Osteocyte (in vitro differentiated cells): Measurements from ENCODE around the gene HUS1. TPM values are rescaled to one million over a fixed set of nuclear protein-coding genes. Genes with fewer than 3 reads are reported as not detected.
"Not testable (repeated sequence)": the region's sequence is repeated elsewhere in the genome, so short reads cannot be mapped to it uniquely, and the experiment has no call there.

Source experiments
- DNase-seq: peaks from one replicate; pipeline ENCODE4 v3.0.0; 2021; ENCODE audit warnings: mixed read lengths; ENCODE audit not compliant: unreplicated experiment; ENCODE audit errors: extremely low spot score
- H3K27ac Mint-ChIP-seq: one replicate; pipeline ENCODE4 v1.8.0; 2021; ENCODE audit warnings: mild to moderate bottlenecking, mixed read lengths; ENCODE audit not compliant: unreplicated experiment
- H3K27me3 Mint-ChIP-seq: one replicate; pipeline ENCODE4 v1.8.0; 2021; ENCODE audit warnings: mixed read lengths; ENCODE audit not compliant: unreplicated experiment
- H3K36me3 Mint-ChIP-seq: one replicate; pipeline ENCODE4 v1.8.0; 2021; ENCODE audit warnings: mixed read lengths; ENCODE audit not compliant: unreplicated experiment
- H3K4me1 Mint-ChIP-seq: one replicate; pipeline ENCODE4 v1.8.0; 2021; ENCODE audit warnings: mixed read lengths; ENCODE audit not compliant: unreplicated experiment
- H3K4me3 Mint-ChIP-seq: one replicate; pipeline ENCODE4 v1.8.0; 2021; ENCODE audit warnings: mild to moderate bottlenecking, moderate library complexity, mixed read lengths; ENCODE audit not compliant: unreplicated experiment
- H3K9me3 Mint-ChIP-seq: one replicate; pipeline ENCODE4 v1.8.0; 2021; ENCODE audit warnings: mixed read lengths; ENCODE audit not compliant: unreplicated experiment
- total RNA-seq: library from RNA; stranded (reverse); gene quantifications from 2 replicates; pipeline ENCODE4 v1.2.1, GENCODE V29; 2021
- TF ChIP-seq, protein P1 (sequence below): fragments of 200-600 bp; sonication (generic); IDR thresholded peaks from 2 replicates; pipeline ENCODE4 v1.5.0; 2021; ENCODE audit warnings: antibody characterized with exemption, mild to moderate bottlenecking, moderate library complexity

HUS1 gene
- total RNA-seq, 1 donor from 2014 or later, result 28.8 TPM

DNA sequence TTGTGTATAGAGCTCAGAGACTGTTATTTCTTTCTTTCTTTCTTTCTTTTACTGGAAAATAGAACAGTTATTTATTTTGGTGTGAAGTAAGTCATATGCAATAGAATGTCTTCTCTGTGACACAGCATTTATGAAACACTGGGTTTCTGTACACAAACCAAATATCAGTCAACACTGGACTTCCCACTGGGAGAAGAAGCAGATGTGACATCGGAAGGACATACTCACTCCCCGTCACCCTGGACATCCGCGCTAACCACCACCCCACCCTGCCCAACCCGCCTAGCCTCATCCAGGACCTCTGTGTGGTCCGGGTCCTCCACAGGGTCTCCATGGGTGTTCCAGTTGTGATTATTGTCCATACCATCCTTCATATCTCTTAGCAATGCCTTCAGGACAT, 27.5 kb upstream of the HUS1 start:
- DNase-seq, result no peak
- H3K9me3 Mint-ChIP-seq, result no peaks in the 10 kb centered on the region
- H3K36me3 Mint-ChIP-seq, result no peaks in the 10 kb centered on the region
- no peak overlapping the region for H3K27ac Mint-ChIP-seq
- peaks cover 17% of the 10 kb centered on the region for H3K27me3 Mint-ChIP-seq
- TF ChIP-seq, protein P1, sequence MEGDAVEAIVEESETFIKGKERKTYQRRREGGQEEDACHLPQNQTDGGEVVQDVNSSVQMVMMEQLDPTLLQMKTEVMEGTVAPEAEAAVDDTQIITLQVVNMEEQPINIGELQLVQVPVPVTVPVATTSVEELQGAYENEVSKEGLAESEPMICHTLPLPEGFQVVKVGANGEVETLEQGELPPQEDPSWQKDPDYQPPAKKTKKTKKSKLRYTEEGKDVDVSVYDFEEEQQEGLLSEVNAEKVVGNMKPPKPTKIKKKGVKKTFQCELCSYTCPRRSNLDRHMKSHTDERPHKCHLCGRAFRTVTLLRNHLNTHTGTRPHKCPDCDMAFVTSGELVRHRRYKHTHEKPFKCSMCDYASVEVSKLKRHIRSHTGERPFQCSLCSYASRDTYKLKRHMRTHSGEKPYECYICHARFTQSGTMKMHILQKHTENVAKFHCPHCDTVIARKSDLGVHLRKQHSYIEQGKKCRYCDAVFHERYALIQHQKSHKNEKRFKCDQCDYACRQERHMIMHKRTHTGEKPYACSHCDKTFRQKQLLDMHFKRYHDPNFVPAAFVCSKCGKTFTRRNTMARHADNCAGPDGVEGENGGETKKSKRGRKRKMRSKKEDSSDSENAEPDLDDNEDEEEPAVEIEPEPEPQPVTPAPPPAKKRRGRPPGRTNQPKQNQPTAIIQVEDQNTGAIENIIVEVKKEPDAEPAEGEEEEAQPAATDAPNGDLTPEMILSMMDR, result no peak
- H3K4me3 Mint-ChIP-seq, result no peak overlapping the region
- H3K4me1 Mint-ChIP-seq, result peaks cover 3% of the 10 kb centered on the region

DNA sequence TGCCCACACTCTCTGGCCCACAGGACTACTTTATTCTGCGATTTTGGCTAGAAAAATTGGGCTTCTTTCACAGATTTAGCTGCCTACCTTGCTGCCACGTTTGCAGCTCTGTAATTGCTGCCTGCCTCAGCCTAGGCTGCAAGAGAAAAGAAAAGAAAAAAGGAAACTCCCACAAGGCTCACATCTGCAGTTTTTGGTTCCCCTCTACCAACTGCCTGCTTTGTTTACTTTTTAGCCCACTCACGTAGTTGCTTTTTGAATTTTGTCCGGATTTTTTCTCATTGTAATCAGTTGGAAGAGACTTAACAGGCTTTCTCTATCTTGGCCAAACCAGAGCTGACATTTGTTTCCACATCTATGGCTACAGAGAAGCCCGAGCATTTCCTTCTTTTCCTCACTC, 25.2 kb upstream of the HUS1 start:
- no peaks in the 10 kb centered on the region for H3K36me3 Mint-ChIP-seq
- H3K4me3 Mint-ChIP-seq, result no peak overlapping the region
- peaks cover 12% of the 10 kb centered on the region for H3K27me3 Mint-ChIP-seq
- no peak for DNase-seq
- H3K9me3 Mint-ChIP-seq, result no peaks in the 10 kb centered on the region
- H3K4me1 Mint-ChIP-seq, result no peaks in the 10 kb centered on the region
- TF ChIP-seq, protein P1, result no peak
- H3K27ac Mint-ChIP-seq, result no peak overlapping the region

DNA sequence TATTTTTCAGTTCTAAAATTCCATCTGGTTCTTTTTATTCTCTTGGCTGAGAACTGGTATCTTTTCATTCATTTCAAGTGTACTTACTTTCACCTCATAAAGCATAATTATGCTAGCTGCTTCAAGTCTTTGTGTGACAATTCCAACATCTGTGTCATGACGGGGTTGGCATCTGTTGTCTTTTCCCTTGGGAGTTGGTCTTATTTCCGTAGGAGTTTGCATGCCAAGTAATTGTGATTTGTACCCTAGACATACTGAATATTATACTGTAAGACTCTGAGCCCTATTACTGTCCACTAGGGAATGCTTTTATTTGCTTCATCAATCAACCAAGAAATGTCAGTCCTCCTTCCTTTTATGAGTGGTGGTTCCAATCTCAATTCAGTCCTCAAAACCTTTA, 24.6 kb upstream of the HUS1 start:
- Mint-ChIP-seq H3K27ac (no peak overlapping the region), H3K4me3 (no peak overlapping the region), H3K4me1 (no peaks in the 10 kb centered on the region), H3K27me3 (peaks cover 10% of the 10 kb centered on the region), H3K36me3 (no peaks in the 10 kb centered on the region), H3K9me3 (no peaks in the 10 kb centered on the region)
- no peak for DNase-seq
- TF ChIP-seq, protein P1, result no peak

DNA sequence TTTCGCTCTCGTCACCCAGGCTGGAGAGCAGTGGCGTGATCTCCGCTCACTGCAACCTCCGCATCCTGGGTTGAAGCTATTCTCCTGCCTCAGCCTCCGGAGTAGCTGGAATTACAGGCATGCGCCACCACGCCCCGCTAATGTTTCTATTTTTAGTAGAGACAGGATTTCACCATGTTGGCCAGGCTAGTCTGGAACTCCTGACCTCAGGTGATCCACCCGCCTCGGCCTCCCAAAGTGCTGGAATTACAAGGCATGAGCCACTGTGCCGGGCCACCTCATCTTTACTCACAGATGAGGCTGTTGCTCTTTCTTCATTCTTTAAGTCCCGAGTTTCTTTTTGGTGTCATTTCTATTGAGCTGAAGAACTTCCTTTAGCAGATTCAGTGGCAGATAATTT, 20.7 kb upstream of the HUS1 start:
- H3K4me3 Mint-ChIP-seq, H3K9me3 Mint-ChIP-seq, DNase-seq, H3K36me3 Mint-ChIP-seq, H3K27me3 Mint-ChIP-seq, H3K27ac Mint-ChIP-seq, H3K4me1 Mint-ChIP-seq: not testable (repeated sequence)

DNA sequence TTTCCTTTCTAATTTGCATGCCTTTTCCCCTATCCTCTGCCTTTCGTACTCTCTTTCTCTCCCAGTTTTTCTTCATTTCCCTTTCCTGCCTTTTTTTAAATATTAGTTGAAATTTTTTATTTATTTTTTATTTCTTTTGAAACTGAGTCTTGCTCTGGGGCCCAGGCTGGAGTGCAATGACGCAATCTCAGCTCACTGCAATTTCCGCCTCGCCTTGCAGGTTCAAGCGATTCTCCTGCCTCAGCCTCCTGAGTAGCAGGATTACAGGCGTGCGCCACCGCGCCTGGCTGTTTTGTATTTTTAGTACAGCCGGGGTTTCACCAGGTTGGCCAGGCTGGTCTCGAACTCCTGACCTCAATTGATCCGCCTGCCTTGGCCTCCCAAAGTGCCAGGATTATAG, 20.0 kb upstream of the HUS1 start:
- H3K27ac Mint-ChIP-seq, result no peak overlapping the region
- TF ChIP-seq, protein P1, result no peak
- H3K4me1 Mint-ChIP-seq, result no peaks in the 10 kb centered on the region
- DNase-seq, result no peak
- H3K9me3 Mint-ChIP-seq, result no peaks in the 10 kb centered on the region
- no peak overlapping the region for H3K4me3 Mint-ChIP-seq
- H3K27me3 Mint-ChIP-seq, result peaks cover 4% of the 10 kb centered on the region
- no peaks in the 10 kb centered on the region for H3K36me3 Mint-ChIP-seq

DNA sequence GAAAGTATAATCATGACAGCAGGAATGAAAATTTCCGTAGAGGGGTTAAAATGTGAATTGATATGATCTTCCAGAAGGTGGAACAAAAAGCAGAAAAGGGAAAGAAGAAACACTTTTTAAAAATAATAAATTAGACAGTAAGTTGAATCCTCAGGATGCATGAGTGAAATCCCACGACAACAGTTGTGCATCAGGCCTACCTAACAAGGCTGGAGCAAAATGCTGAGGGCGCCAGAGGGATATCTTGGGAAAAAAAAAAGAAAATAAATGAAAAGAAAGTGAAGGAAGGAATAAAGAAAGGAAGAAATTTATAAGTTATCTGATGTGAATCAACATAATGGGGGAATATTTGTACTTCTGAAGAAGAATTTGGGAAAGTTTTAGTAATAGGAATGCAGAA, 13.0 kb upstream of the HUS1 start:
- Mint-ChIP-seq H3K36me3 (no peaks in the 10 kb centered on the region), H3K27me3 (no peaks in the 10 kb centered on the region), H3K27ac (peak overlapping the region; percentile 80), H3K4me1 (peaks cover 18% of the 10 kb centered on the region), H3K4me3 (peak overlapping the region; percentile 83), H3K9me3 (no peaks in the 10 kb centered on the region)
- TF ChIP-seq, protein P1, result peak; percentile 13
- no peak for DNase-seq
